H9 (cell line): Measurements from ENCODE around the gene TSC22D1. TPM values are rescaled to one million over a fixed set of nuclear protein-coding genes. Genes with fewer than 3 reads are reported as not detected.

Experiments
- DNase-seq: peaks from one replicate; pipeline ENCODE4 v3.0.0-alpha.2; 2017
- H2AFZ ChIP-seq: one replicate; pipeline ENCODE4 v1.6.1; 2013; ENCODE audit warnings: mild to moderate bottlenecking, low read length, control low read depth, moderate library complexity
- H2AK5ac ChIP-seq: 2 replicates; pipeline ENCODE4 v1.6.1; 2013; ENCODE audit warnings: low read length, control low read depth, mixed read lengths; ENCODE audit not compliant: insufficient read length
- H2BK120ac ChIP-seq: one replicate; pipeline ENCODE4 v1.6.1; 2013; ENCODE audit warnings: low read depth, mild to moderate bottlenecking, low read length, control low read depth, inconsistent platforms; ENCODE audit not compliant: poor library complexity, severe bottlenecking
- H2BK12ac ChIP-seq: 2 replicates; pipeline ENCODE4 v1.6.1; 2013; ENCODE audit warnings: low read length, control low read depth, mixed read lengths, low read depth; ENCODE audit not compliant: insufficient read length
- H2BK15ac ChIP-seq: 2 replicates; pipeline ENCODE4 v1.6.1; 2013; ENCODE audit warnings: low read depth, low read length, control low read depth
- H2BK20ac ChIP-seq: one replicate; pipeline ENCODE4 v1.6.1; 2013; ENCODE audit warnings: low read depth, mild to moderate bottlenecking, low read length, control low read depth, inconsistent platforms; ENCODE audit not compliant: poor library complexity, severe bottlenecking
- H2BK5ac ChIP-seq: 2 replicates; pipeline ENCODE4 v1.6.1; 2013; ENCODE audit warnings: low read length, control low read depth, mixed read lengths; ENCODE audit not compliant: insufficient read length
- H3K14ac ChIP-seq: 2 replicates; pipeline ENCODE4 v1.6.1; 2013; ENCODE audit warnings: low read length, control low read depth; ENCODE audit not compliant: insufficient read depth
- H3K18ac ChIP-seq: 2 replicates; pipeline ENCODE4 v1.6.1; 2013; ENCODE audit warnings: low read depth, mild to moderate bottlenecking, mixed read lengths, low read length, control low read depth; ENCODE audit not compliant: insufficient read length
- H3K23ac ChIP-seq: 2 replicates; pipeline ENCODE4 v1.6.1; 2013; ENCODE audit warnings: low read length, control low read depth, mixed read lengths, low read depth; ENCODE audit not compliant: insufficient read length
- H3K23me2 ChIP-seq: 2 replicates; pipeline ENCODE4 v1.6.1; 2013; ENCODE audit warnings: low read depth, mild to moderate bottlenecking, mixed read lengths, low read length, control low read depth; ENCODE audit not compliant: insufficient read length, poor library complexity, severe bottlenecking
- H3K27ac ChIP-seq: 2 replicates; pipeline ENCODE4 v1.5.1; 2013; ENCODE audit warnings: low read length, control low read depth, mixed read lengths, low read depth; ENCODE audit not compliant: insufficient read length
- H3K27me3 ChIP-seq: 2 replicates; pipeline ENCODE4 v1.6.1; 2013; ENCODE audit warnings: low read length, control low read depth, inconsistent platforms; ENCODE audit not compliant: insufficient read depth
- H3K4ac ChIP-seq: 2 replicates; pipeline ENCODE4 v1.6.1; 2013; ENCODE audit warnings: low read depth, mild to moderate bottlenecking, control low read depth, inconsistent platforms, low read length, moderate library complexity
- H3K4me1 ChIP-seq: 2 replicates; pipeline ENCODE4 v1.6.1; 2013; ENCODE audit warnings: low read length, control low read depth, inconsistent platforms; ENCODE audit not compliant: insufficient read depth
- H3K4me2 ChIP-seq: 2 replicates; pipeline ENCODE4 v1.6.1; 2013; ENCODE audit warnings: low read length, control low read depth, mixed read lengths; ENCODE audit not compliant: insufficient read length, insufficient read depth
- H3K56ac ChIP-seq: 2 replicates; pipeline ENCODE4 v1.6.1; 2013; ENCODE audit warnings: low read depth, mild to moderate bottlenecking, mixed read lengths, low read length, control low read depth; ENCODE audit not compliant: insufficient read length
- H3K79me1 ChIP-seq: 2 replicates; pipeline ENCODE4 v1.6.1; 2013; ENCODE audit warnings: low read depth, mild to moderate bottlenecking, moderate library complexity, low read length, control low read depth, inconsistent platforms; ENCODE audit not compliant: insufficient read depth, poor library complexity, severe bottlenecking
- H3K79me2 ChIP-seq: 2 replicates; pipeline ENCODE4 v1.6.1; 2013; ENCODE audit warnings: low read length, control low read depth, inconsistent platforms; ENCODE audit not compliant: insufficient read depth
- H3K9ac ChIP-seq: 2 replicates; pipeline ENCODE4 v1.6.1; 2013; ENCODE audit warnings: low read length, control low read depth, mixed read lengths; ENCODE audit not compliant: insufficient read length; ENCODE audit errors: extremely low read depth
- H3K9me3 ChIP-seq: one replicate; pipeline ENCODE4 v1.6.1; 2013; ENCODE audit warnings: low read depth, low read length, inconsistent platforms; ENCODE audit not compliant: control insufficient read depth
- H3T11ph ChIP-seq: one replicate; pipeline ENCODE4 v1.6.1; 2013; ENCODE audit warnings: mild to moderate bottlenecking, low read length, control low read depth, inconsistent platforms
- H4K20me1 ChIP-seq: one replicate; pipeline ENCODE4 v1.6.1; 2013; ENCODE audit not compliant: control insufficient read depth, insufficient read length, insufficient read depth
- H4K5ac ChIP-seq: 2 replicates; pipeline ENCODE4 v1.6.1; 2013; ENCODE audit warnings: low read depth, mild to moderate bottlenecking, mixed read lengths, low read length, control low read depth; ENCODE audit not compliant: insufficient read length
- H4K8ac ChIP-seq: replicated peaks from 2 replicates; pipeline ENCODE4 v1.6.1; 2013; ENCODE audit warnings: low read length, control low read depth, mixed read lengths, low read depth; ENCODE audit not compliant: insufficient read length
- H4K91ac ChIP-seq: 2 replicates; pipeline ENCODE4 v1.6.1; 2013; ENCODE audit warnings: low read depth, mild to moderate bottlenecking, moderate library complexity, mixed read lengths, low read length, control low read depth; ENCODE audit not compliant: insufficient read length
- H3K27ac Mint-ChIP-seq, 3 experiments: 2 replicates in 2 of 3; 3 replicates in 1 of 3; pipeline ENCODE4 v1.8.0; 2020 to 2021; ENCODE audit warnings: mixed read lengths in 3 of 3, mild to moderate bottlenecking in 1 of 3, moderate library complexity in 1 of 3
- H3K27me3 Mint-ChIP-seq: 2 replicates; pipeline ENCODE4 v1.8.0; 2021; ENCODE audit warnings: low read depth, mild to moderate bottlenecking, moderate library complexity, mixed read lengths
- H3K36me3 Mint-ChIP-seq, 3 experiments: 2 replicates in 2 of 3; 3 replicates in 1 of 3; pipeline ENCODE4 v1.8.0; 2020 to 2021; ENCODE audit warnings: low read depth in 3 of 3, mixed read lengths in 3 of 3; ENCODE audit not compliant: insufficient read depth in 1 of 3
- H3K4me1 Mint-ChIP-seq, 2 experiments: 2 replicates each; pipeline ENCODE4 v1.8.0; 2020; ENCODE audit warnings: mixed read lengths in 2 of 2
- H3K4me3 Mint-ChIP-seq, 2 experiments: 2 replicates in 1 of 2; 3 replicates in 1 of 2; pipeline ENCODE4 v1.8.0; 2020 to 2021; ENCODE audit warnings: mild to moderate bottlenecking in 2 of 2, mixed read lengths in 2 of 2, moderate library complexity in 1 of 2
- H3K9me3 Mint-ChIP-seq, 2 experiments: 2 replicates in 1 of 2; 3 replicates in 1 of 2; pipeline ENCODE4 v1.8.0; 2020; ENCODE audit warnings: mild to moderate bottlenecking in 2 of 2, mixed read lengths in 2 of 2, moderate library complexity in 1 of 2
- CTCF ChIP-seq: fragments of 200-600 bp; sonication (generic); conservative IDR thresholded peaks from 3 replicates; pipeline ENCODE4 v1.8.0; 2021; ENCODE audit warnings: antibody characterized with exemption, mild to moderate bottlenecking
- total RNA-seq: library from RNA; stranded (reverse); gene quantifications from 2 replicates; pipeline ENCODE4 v1.2.1, GENCODE V29; 2021

The TSC22D1 gene
- total RNA-seq, 1 experiment from 2014 or later = 76.7 TPM

GRCh38 chr13:44620057-44620456 lies 43.9 kb upstream of the TSC22D1 start:
- Mint-ChIP-seq H3K27ac (no peak overlapping the region), H3K4me1 (peaks cover 4 to 15% of the 10 kb centered on the region in 2 experiments; a peak in 3 of 4 replicates), H3K27me3 (no peaks in the 10 kb centered on the region; the same call in 1 of the 2 replicates), H3K36me3 (no peaks in the 10 kb centered on the region), H3K9me3 (no peaks in the 10 kb centered on the region), H3K4me3 (no peak overlapping the region)
- no peak overlapping the region for H2AFZ ChIP-seq
- no peak overlapping the region for H3K4me2 ChIP-seq
- TF ChIP-seq CTCF = no peak
- H3K27ac ChIP-seq = no peak overlapping the region
- DNase-seq = no peak
- H3K9me3 ChIP-seq = no peaks in the 10 kb centered on the region
- no peak overlapping the region for H2BK20ac ChIP-seq
- no peak overlapping the region for H2BK5ac ChIP-seq
- H3K14ac ChIP-seq = no peak overlapping the region
- no peak overlapping the region for H2BK12ac ChIP-seq
- H3K4ac ChIP-seq = no peak overlapping the region
- H2AK5ac ChIP-seq = no peak overlapping the region
- no peak overlapping the region for H4K5ac ChIP-seq
- H4K91ac ChIP-seq = no peak overlapping the region
- H3K27me3 ChIP-seq = no peaks in the 10 kb centered on the region
- H3K23me2 ChIP-seq = no peaks in the 10 kb centered on the region
- no peak overlapping the region for H2BK120ac ChIP-seq
- H3T11ph ChIP-seq = no peak overlapping the region
- no peak overlapping the region for H3K9ac ChIP-seq
- H4K8ac ChIP-seq = no peak overlapping the region
- H3K18ac ChIP-seq = no peak overlapping the region
- H3K79me1 ChIP-seq = no peaks in the 10 kb centered on the region
- H3K23ac ChIP-seq = no peak overlapping the region
- H3K4me1 ChIP-seq = no peaks in the 10 kb centered on the region
- no peaks in the 10 kb centered on the region for H3K79me2 ChIP-seq
- no peak overlapping the region for H3K56ac ChIP-seq
- no peak overlapping the region for H2BK15ac ChIP-seq
- no peaks in the 10 kb centered on the region for H4K20me1 ChIP-seq
